HG02798 (cell line): ENCODE measurements around the gene PSMC1.
"Not testable (repeated sequence)": the region's sequence is repeated elsewhere in the genome, so short reads cannot be mapped to it uniquely, and the experiment has no call there.

Experiments used
- ATAC-seq: cut with Tn5 transposase; IDR thresholded peaks from one replicate; pipeline ENCODE4 v1.9.1; 2021; ENCODE audit warnings: mild to moderate bottlenecking; ENCODE audit not compliant: unreplicated experiment, poor library complexity

Gene PSMC1

GRCh38 chr14:90256354-90257131 lies at the start of gene PSMC1:
Gene PSMC1 (plus strand): TSS chr14:90256553. CDS start chr14:90256598, 45 bp downstream.
- ATAC-seq, result peak; percentile 97

- ATAC-seq, result no peak
These were observed 43.1 kb upstream of the PSMC1 start for GRCh38 chr14:90213099-90213748.

GRCh38 chr14:90228478-90228877 lies 27.9 kb upstream of the PSMC1 start:
- ATAC-seq, result no peak

GRCh38 chr14:90229942-90230341 lies 26.4 kb upstream of the PSMC1 start:
- ATAC-seq, result not testable (repeated sequence)

GRCh38 chr14:90235179-90235976 lies 21.0 kb upstream of the PSMC1 start:
- ATAC-seq, result no peak

- no peak for ATAC-seq
These were observed 17.2 kb upstream of the PSMC1 start for GRCh38 chr14:90239139-90239538.

GRCh38 chr14:90242444-90242843 lies 13.9 kb upstream of the PSMC1 start:
- ATAC-seq, result no peak

- no peak for ATAC-seq
These were observed 9.4 kb upstream of the PSMC1 start for GRCh38 chr14:90246936-90247335.

GRCh38 chr14:90247441-90247840 lies 8.9 kb upstream of the PSMC1 start:
- ATAC-seq, result not testable (repeated sequence)

GRCh38 chr14:90248594-90248993 lies 7.8 kb upstream of the PSMC1 start:
- ATAC-seq, result no peak

GRCh38 chr14:90253826-90254225 lies 2.5 kb upstream of the PSMC1 start:
- ATAC-seq, result no peak

GRCh38 chr14:90255871-90256270 lies 482 bp upstream of the PSMC1 start:
- ATAC-seq, result no peak

- peak; percentile 74 for ATAC-seq
These were observed 7.5 kb downstream of the PSMC1 start for GRCh38 chr14:90263748-90264449.

- ATAC-seq, result no peak
These were observed 10.2 kb downstream of the PSMC1 start for GRCh38 chr14:90266441-90267154.

GRCh38 chr14:90268420-90268819 lies 12.1 kb downstream of the PSMC1 start:
- no peak for ATAC-seq

- ATAC-seq, result no peak
These were observed 16.2 kb downstream of the PSMC1 start for GRCh38 chr14:90272523-90272922.

GRCh38 chr14:90273532-90273931 lies 17.2 kb downstream of the PSMC1 start:
- no peak for ATAC-seq

- ATAC-seq, result no peak
These were observed 17.7 kb downstream of the PSMC1 start for GRCh38 chr14:90274019-90274418.

- ATAC-seq, result no peak
These were observed 18.6 kb downstream of the PSMC1 start for GRCh38 chr14:90274808-90275457.
